HG03135 (cell line): Measurements from ENCODE around the gene CLRN3.

Experiments used
- ATAC-seq: cut with Tn5 transposase; IDR thresholded peaks from one replicate; pipeline ENCODE4 v1.9.1; 2021; ENCODE audit warnings: mild to moderate bottlenecking, moderate library complexity; ENCODE audit not compliant: unreplicated experiment

CLRN3 gene

DNA sequence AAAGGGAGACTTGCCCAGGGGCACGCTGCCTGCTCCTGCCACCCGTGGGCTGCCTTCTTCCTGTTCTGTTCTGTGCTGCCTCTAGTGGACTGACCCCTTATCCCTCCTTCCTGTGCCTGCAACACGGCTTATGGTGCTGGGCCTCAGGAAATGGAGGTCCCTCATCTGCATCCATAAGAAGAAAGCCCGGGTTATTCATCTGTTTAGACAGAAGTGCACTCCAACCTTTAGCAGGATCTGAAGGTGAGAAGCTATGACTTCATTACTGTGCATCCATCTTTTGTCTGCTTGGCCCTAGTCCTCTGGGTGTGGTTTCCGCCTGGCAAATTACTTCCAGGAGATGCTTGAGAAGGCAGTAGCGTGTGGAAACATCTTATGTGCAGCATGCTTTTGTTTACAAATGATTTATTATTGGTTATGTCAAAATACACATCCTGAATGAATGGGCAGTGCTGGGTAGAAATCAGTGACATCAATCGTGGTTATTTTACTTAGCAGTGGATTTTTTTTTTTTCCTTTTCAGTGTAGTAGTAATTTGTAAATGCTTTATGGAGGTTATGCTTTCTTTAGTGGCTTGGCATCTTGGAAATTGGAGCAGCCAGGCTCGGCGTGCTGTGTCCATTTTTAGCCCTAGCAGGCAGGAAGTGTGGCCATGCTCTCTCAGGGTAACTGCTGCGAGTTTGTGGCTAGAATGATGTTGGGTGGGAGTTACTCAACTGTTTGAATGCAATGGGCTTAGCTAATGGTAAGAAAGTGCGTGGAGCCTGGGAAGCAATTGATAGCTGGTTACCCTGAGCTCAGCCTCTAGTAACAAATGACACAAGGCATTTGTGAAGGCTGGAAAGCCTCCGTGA, 26.9 kb upstream of the CLRN3 start:
- ATAC-seq: no peak

DNA sequence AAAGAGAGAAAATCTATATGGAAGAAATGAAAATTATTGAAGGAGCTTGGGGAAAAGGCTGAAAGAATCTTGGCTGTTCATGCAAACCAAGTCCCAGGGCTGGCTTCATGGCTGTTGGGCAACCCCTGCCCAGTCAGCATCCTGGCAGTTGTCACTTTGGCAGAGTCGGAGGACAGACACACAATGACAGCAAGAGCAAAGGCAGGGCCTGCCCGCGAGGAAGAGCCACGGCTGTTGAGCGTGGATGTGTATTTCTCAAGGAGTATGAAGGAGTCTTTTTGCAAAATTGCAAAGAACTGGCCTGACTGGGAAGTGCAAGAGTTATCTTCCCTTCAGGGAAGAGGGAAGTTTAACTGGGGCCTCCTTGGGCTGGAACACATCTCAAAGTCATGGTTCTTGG, 25.8 kb upstream of the CLRN3 start:
- no peak for ATAC-seq

DNA sequence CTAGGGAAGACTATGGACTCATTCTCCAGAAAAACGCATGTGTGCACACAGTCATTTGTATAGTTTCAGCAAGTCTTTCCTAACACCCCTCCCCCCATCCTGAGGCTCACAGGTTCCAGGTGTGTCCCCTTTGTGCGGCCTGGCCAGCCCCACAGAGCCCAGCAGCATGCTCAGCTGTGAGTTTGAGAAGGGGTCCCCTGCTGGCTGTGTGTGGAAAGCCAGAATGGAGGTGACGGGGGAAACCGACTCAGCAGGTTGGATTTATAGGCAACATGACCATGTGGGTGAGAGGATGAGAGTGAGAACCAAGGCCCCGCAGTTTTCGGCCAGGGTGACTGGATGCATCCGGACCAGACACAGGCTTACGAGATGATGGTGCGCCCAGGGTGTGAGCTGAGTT, 24.1 kb upstream of the CLRN3 start:
- no peak for ATAC-seq

DNA sequence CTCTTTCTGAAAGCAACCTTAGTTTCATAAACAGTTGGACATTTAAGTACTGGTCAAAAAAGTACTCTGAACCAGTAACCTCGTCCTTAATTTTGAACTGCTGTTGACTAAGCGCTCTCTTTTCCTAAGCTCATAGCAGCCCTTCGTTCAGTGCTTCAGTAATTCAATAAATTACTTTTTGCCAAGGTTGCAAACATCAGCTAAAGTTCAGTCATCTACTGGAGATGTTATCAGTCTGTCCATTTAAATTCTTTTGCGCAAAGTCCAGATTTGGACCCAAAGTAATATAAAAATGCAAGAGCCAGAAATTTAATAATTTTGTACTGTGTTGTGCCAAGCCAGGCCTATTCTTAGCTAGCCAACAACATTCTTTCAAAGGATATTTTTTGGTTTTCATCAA, 22.6 kb upstream of the CLRN3 start:
- ATAC-seq: no peak

DNA sequence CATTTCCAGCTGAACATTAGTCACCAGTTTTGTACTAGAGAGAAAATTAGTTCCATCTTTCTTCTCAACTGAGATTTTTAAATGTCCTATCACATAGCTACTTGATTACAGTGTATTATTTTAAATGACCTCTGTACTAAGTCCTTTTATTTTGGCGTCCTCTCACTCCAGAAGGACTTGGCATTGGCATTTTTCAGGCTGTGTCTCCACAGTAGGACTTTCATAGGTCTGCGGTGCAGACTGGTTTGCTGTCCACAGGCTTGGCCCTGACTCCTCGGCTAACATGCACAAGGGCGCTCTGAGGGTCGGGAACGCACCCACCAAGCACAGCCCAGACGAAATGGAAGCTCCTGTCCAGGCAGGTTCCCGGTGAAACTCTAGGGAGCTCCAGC, 20.6 kb upstream of the CLRN3 start:
- ATAC-seq: no peak

DNA sequence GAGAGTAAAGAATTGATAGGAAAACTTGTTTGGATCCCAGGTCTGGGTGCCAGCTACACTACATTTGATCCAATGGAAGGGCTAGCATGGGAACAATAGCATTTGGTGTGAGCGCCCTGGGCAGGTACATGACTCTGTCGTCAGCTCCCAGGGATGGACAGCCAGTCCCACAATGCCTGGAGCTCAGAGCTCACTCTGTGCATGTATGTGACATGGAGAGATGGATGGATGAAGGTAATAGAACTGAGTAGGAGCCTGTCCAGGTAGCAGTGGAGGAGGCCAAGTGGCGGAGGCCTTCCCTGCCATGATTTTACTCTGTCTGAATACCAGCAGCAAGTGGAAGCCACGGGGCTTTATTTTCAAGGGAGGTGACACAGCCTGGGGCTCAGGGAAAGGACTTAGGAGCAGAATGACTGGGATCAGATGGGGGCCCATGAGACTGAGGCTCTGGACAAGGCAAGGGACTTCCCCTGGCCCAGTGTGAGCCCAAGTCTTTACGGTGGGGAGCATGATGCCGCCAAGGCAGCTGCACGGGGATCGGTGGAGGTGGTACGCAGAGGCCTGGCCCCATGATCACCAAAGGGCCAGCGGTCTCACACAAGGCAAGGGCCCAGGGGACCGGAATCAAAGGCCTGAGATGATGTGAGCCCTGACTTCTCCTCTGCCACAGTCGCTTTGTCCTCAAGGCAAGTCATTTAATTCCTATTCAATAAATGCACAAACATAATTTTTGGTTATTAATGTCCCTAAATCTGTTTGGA, 20.0 kb upstream of the CLRN3 start:
- ATAC-seq: no peak

DNA sequence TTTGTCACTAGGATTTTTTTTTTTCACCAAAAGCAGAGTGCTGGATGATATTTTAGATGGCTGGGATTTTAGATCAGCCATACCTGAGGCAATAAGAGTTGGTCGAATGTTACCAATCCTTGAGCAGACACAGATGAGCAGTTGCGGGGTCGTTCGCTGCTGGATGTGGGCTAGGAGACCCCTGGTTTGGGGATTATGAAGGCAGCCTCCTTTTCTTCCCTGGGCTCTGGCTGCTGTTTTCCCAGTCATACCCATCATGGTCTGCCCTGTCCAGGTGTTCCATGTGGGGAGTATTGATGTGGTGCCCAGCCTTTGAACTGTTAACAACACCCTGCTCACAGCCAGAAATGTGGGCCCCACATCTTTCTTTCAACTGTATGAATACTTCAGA, 19.1 kb upstream of the CLRN3 start:
- no peak for ATAC-seq

DNA sequence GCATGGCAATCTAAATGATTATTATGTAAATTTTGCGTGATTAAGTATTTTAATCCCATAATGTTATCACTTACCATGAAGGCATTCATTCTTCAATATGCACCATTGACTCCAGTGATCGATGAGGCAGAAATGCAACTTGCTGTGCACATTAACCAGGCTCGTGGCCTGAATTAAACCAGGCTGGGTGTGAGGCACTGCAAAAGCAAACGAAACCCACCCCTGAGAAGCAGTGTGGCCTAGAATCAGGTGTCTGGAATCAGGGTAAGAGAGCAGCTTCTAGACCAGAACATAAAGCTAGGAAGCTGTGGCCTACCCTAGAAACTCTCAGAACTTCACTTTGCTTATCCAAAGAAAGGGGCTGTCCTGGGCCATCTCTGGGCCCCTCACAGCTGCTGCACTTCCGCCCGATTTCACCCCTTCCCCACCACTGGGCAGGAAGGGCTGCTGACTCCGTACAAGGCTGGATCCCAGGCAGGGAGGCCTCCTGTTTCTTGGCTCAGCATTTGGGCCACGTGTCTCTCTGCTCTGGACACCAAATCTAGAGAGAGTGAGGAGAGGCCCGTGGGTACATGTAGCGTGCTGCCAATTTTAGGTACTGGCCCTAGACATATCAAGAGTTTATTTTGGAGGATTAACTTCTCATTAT, 18.6 kb upstream of the CLRN3 start:
- ATAC-seq: no peak

DNA sequence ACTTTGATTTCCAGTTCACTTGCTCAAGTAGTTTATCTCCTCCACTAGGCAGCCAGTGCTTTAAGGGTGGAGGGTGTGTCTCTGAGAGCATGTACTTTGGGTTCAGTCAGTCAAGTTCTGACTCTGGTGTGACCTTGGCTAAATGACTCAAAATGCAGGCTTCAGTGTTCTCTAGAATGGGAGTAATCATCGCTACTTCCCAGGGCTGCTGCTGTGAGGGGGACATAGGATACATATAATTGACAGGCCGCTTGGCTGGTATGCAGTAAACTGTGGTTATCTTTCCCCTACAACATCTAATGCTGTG, 17.7 kb upstream of the CLRN3 start:
- ATAC-seq: no peak

DNA sequence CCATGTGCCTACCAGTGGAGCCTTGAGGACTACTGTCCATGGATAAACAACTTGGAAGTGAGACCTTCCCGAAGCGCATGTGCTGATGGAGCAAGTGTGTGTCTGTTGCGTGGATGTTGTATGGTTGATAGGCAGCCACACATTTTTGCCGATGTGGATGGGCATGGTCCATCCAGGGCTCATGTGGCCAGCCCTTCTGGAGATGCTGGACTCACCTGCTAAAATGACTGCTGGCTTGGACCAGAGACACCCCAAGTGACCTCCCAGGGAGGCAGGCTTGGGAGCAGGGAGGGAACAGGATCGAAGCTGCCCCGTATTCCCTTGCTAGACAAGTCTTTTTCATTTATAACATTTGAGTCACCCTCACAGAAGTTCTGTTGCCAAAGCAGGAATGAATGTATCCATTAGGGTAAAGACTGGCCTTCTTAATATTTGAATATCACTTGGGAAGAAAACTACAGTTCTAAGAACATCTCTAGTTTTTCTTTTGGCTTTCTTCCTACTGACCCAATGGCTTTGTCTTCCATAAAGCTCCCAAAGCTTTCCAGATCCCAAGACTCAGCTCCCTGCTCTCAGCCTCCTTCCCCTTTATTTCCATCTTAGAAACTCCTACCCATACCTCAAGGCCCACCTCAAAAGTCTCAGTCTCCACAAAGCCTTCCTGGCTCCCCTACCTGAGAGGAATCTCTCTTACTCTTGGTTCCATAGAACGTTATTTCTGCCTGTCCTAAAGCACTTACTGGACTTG, 17.1 kb upstream of the CLRN3 start:
- no peak for ATAC-seq

DNA sequence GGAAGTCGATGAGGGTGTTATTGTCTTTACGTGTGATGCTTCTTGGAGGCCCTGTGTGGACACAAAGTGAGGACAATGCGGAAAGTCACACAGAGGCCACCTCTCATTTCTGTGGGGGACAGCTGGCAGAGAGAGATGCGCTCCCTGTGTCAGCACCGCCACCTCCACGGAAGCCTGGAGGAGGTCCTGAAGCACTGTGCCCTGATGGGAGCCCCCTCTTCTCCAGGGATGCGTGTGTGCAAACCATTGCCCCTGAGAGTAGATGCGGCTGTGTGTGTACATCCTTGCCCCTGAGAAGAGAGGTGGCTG, 16.2 kb upstream of the CLRN3 start:
- ATAC-seq: no peak

DNA sequence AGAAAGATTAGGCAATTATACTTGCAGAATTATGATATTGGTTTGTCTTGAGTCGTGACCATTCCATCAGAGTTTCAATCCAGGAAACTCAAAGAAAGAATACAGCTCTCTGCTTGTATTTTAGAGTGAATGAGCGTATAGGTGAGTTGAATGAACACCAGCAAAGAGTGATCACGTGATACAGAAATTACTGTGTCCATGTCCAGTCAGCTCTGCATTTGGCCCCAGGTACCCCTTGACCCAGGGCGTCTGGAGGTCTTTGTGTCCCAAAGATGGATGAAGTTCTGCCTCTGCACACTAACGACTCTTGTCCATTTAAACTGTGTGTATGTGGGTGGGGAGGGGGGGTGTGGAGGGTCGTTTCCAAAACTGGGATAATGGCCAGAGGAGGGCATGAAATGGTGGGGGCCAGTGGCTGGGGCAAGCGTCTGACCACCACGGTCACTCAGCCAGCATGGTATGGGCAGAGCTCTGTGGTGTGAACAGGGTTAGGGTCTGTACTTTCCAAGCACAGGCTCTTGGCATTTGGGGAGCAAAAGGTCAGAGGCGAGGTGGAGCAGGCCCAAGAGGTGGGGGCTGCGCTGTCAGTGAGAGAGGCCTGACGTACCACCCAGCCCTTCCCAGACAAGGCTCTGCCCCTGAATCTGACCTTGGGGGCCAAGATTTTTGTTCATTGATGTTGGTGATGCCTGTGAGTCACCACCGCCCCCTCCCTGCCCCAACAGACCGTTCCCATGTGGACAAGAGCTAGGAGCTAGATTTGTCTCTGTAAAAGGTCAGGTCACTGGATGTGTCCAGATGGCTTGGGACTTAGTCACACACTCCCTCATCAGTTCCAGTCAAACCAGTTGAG, 15.6 kb upstream of the CLRN3 start:
- no peak for ATAC-seq

DNA sequence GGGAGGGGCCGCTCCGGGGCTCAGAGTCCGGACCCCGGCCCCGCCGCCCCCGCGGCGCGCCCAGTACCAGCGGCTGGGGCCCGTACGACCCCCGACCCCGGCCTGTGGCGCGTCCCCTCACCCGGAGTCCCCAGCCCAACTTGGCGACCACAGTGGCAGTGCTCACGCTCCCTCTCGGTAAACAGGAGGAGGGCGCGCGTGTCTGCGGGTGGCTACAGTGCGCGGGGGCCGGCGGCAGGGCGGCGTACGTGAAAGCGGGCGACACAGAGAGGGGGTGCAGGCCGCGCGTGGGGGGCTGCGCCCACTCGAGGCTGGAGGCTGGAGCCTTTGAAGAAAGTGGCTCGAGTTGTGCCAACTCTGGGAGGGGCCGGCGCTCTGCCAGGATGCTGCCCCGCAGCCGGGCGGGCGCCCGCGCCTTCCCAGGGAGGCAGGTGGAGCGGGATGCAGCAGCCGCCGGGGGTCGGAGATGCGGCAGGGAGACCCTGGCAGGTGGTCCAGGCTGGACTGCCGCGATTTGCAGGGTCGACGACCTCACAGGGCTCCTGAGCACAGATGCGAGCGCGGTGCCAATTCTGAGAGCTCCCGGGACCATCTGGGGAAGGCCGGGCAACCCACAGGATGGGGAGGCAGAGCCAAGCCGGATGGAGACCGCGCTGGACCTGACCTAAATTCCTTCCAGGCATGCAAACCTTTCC, 14.8 kb upstream of the CLRN3 start:
- peak; percentile 5 for ATAC-seq

DNA sequence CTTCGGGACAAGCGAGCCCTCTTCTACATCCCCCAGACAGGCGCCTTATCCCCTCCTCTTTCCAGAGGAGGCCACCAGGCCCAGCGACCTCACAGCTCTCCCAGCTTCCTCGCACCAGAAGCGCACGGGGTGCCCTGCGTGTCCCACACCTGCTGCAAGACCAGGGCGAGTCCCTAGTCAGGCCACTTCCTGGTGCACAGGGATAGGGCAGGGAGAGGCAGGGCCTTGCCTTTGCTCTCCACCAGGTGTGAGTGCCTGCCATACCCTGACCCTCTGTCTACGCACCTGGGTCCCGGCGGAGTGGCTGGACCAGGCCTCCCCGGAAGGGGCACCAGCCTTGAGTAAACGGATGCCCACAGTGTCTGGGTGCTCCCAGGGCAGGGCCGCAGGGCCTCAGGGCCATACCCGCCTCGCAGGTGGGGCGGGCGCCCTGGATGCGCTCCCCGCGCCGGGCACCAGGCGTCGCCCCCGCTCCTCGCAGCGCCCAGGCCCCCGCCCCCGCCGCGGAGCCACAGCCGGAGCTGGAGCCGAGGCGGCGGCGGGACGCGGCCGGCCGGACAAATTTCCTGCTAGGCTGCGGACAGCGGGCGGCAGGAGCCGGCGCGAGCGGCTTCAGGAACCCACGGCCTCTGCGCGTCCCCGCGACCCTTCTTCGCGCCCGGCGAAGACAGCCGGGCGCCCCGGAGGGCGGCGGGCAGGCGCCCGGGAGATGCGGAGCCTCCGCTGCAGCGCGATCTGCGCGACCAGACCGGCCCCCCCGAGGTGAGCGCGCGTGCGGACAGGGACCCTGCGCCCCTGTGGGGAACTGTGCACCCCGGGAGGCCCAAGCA, 14.0 kb upstream of the CLRN3 start, which contains the start of gene PTPRE:
Gene PTPRE, plus strand, starts transcription at position 556 of the 830 bp plus-strand sequence. CDS start 133,779 bp downstream, outside the sequence.
- ATAC-seq: peak; percentile 89

DNA sequence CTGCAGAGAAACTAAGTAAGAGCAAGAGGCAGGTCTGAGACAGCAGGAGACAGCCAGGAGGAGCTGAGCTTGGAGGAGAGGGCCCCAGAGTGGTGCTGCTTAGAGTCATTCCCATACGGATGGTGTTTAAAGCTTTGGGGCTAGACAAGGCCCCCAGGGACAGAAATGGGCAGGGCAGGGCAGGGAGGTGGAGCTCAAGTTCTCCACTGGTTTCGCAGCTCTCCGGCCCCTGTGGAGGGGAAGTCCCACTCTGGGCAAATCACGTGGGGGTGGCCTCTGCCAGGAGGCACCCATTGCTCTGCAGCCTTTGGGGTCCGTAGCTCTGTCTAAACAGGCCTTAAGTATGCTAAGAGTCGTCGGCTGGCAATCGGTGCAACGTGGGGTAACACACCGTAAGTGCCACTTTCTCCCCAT, 13.1 kb upstream of the CLRN3 start:
- no peak for ATAC-seq

DNA sequence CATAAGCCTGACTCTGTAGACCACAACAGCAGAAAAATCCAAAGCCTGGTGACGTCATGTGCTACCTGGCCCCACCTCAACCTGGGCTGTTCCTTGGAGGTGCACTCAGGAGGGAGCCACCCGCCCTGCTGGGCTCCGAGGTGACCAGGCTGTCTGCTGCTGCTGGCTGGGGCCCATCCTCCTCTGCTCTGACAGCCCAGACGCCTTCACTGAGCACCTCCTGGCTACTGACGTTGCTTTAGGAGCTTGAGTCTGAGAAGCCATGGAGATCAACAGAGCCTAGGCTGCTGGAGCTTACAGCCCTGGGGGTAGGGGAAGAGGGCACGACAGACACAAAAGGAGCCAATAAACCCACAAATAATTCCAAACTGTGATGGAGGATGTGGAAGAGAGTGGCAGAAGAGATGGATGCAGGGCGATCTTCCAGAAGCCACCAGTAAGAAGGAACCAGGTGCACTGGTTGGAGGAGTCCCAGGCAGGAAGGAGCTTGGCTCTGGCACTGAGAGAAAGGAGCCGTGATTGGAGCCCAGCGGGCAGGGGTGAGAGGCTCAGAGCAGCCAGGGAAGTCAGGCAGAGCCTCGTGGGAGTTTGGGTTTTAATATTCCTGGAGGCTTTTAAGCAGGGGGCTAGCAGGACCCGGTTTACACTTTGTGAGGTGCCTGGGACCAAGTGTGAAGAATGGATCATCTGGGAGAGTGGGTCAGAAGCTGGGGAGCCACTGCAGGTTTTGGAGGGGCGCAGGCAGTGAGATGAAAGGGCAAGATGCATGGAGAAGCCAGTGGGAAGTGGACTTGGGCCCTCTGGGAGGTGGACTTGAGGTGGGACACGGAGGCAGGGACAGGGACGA, 12.5 kb upstream of the CLRN3 start:
- ATAC-seq: no peak

DNA sequence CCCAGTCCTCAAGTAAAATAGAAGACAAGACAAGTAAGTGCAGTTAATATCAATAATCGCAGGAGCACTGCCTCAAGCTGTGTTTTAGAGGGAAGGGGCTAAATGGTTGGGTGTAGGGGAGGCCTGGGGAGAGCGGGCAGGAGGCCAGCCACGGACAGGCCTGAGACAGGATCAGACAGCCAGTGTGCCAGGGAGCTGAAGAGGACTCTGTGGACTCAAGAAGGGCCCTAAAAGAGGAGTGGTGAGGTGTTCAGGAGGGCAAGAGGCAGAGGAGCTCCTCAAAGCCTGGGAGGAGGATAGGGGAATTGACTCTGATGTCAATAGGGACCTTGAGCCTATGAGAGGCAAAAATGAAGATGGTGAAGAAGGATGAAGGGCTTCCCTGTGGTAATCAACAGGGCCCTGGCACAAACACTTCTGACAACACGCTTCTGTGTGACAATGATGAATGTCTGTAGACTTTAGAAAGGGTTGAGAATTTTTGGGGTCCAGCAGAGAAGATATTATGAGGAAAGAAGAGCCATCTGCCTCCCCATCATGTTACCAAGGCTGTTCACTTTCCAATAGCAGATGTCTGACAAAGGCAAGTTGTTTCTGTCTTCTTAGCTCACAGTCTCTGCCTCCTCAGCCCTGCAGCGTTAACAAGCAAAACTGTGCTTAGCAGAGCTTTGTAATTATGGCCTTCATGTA, 11.7 kb upstream of the CLRN3 start:
- no peak for ATAC-seq

DNA sequence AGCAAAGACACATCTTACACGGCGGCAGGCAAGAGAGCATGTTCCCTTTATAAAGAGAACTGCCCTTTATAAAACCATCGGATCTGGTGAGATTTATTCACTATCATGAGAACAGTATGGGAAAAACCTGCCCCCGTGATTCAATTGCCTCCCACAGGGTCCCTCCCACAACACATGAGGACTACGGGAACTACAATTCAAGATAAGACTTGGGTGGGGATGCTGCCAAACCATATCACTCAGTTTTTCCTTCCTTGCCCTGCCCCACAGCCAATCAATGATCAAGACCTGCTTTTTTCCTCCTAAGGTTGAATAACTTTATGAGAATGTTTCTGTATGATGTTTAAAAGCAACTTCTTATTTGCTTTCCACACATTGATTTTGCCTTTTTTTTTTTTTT, 11.0 kb upstream of the CLRN3 start:
- no peak for ATAC-seq
